Fibroblast of villous mesenchyme (primary cell): Measurements from ENCODE around the gene PCGF2. TPM values are rescaled to one million over a fixed set of nuclear protein-coding genes. Genes with fewer than 3 reads are reported as not detected.

ENCODE experiments used
- DNase-seq: peaks from one replicate; pipeline ENCODE4 v3.0.0-alpha.2; 2010; ENCODE audit warnings: low read depth
- H3K4me3 ChIP-seq: 2 replicates; pipeline ENCODE4 v1.5.1; 2011; ENCODE audit warnings: low read depth, mild to moderate bottlenecking, low read length
- CTCF ChIP-seq: IDR thresholded peaks from 2 replicates; pipeline ENCODE4 v1.5.1; 2012; ENCODE audit warnings: low read depth, mild to moderate bottlenecking, low read length; ENCODE audit not compliant: insufficient read depth
- small RNA-seq: library from RNA; depleted of rRNA; stranded (forward); fragments of <200 nt; gene quantifications from one replicate; pipeline ENCODE3, GENCODE V24; 2012
- total RNA-seq: library from RNA; depleted of rRNA; stranded (reverse); fragments of >200 nt; gene quantifications from 2 replicates; pipeline ENCODE4 v1.2.3, GENCODE V29; 2012

PCGF2 gene
- total RNA-seq, 1 donor: 7.8 TPM

DNA sequence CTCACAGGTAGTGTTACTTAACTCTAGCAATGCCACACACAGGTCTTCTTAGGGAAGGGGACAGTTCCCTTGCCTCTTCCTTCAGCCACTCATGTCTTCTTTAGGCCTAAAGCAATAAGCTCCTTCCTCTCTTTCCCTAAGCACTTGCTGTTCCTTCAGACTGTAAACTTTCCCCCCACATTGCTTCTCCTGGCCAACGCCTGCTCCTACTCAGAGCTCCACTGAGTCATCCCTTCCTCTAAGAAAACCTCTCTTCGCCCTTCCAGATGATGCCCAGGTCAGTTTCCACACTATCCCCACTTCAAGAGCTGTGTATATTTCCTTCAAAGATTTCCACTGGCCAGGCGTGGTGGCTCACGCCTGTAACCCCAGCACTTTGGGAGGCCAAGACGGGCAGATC is 60.9 kb downstream of the PCGF2 start:
- TF ChIP-seq CTCF: no peak
- DNase-seq: no peak
- no peak overlapping the region for H3K4me3 ChIP-seq

GRCh38 chr17:38685491-38685890 is 62.6 kb downstream of the PCGF2 start:
- no peak overlapping the region for H3K4me3 ChIP-seq
- no peak for DNase-seq
- no peak for TF ChIP-seq CTCF

Small RNAs within 50 kb of the gene (small RNA-seq; reads per million reads assigned to genes)
- not detected for gene MIR4726
- not detected for gene MIR4734
- gene RNA5SP440: not detected
- gene RNU6-866P: not detected

Other genes starting within 250 kb of the PCGF2 start
- gene SRCIN1, start 142.4 kb downstream of the PCGF2 start, total RNA-seq: not detected in 2 replicates
- 0.97 and 1.3 TPM in 2 replicates for gene EPOP, start 73.4 kb downstream of the PCGF2 start, total RNA-seq
- gene MLLT6, start 43.1 kb downstream of the PCGF2 start, total RNA-seq: 24.2 and 25.5 TPM in 2 replicates
- 2.6 and 3.9 TPM in 2 replicates for gene CISD3, start 18.0 kb downstream of the PCGF2 start, total RNA-seq
- 328 and 392 TPM in 2 replicates for gene PSMB3, start 4.4 kb upstream of the PCGF2 start, total RNA-seq
- gene PIP4K2B, start 51.2 kb upstream of the PCGF2 start, total RNA-seq: 45.7 and 68.7 TPM in 2 replicates
- 9.0 and 9.9 TPM in 2 replicates for gene CWC25, start 77.0 kb upstream of the PCGF2 start, total RNA-seq
- gene RPL23, start 105.4 kb upstream of the PCGF2 start, total RNA-seq: 1,013 and 1,112 TPM in 2 replicates
- 355 and 475 TPM in 2 replicates for gene LASP1, start 121.7 kb upstream of the PCGF2 start, total RNA-seq
- under 0.01 TPM in 1 of 2 replicates, not detected in the other for gene FBXO47, start 219.1 kb upstream of the PCGF2 start, total RNA-seq